HepG2 (cell line): ENCODE data around the gene FLYWCH1. TPM values are rescaled to one million over a fixed set of nuclear protein-coding genes. Genes with fewer than 3 reads are reported as not detected.

Experiments used
- ATF7-NPFF ChIP-seq: sonication (generic); formaldehyde crosslinking; IDR thresholded peaks from 2 replicates; pipeline ENCODE4 v1.8.1; 2023; ENCODE audit warnings: mild to moderate bottlenecking, low read depth, missing genetic modification reagents, moderate library complexity
- BCL3 ChIP-seq: sonication (generic); formaldehyde crosslinking; IDR thresholded peaks from 2 replicates; pipeline ENCODE4 v1.5.1; 2020; ENCODE audit warnings: mild to moderate bottlenecking, missing genetic modification reagents, moderate library complexity
- BCLAF1 ChIP-seq: fragments of 450-650 bp; IDR thresholded peaks from 2 replicates; pipeline ENCODE4 v1.6.1; 2017; ENCODE audit warnings: mild to moderate bottlenecking
- HMGA1 ChIP-seq: sonication (generic); formaldehyde crosslinking; conservative IDR thresholded peaks from 2 replicates; pipeline ENCODE4 v1.4.0; 2020; ENCODE audit warnings: missing genetic modification reagents
- HNRNPUL1 ChIP-seq: fragments of 200-400 bp; formaldehyde crosslinking; IDR thresholded peaks from 2 replicates; pipeline ENCODE4 v1.6.1; 2017; ENCODE audit warnings: low read depth, mild to moderate bottlenecking, low read length, moderate library complexity
- KAT7 ChIP-seq: IDR thresholded peaks from 2 replicates; pipeline ENCODE4 v1.6.1; 2018; ENCODE audit warnings: borderline replicate concordance, missing compliant biosample characterization
- MAFG ChIP-seq: sonication (generic); formaldehyde crosslinking; IDR thresholded peaks from 2 replicates; pipeline ENCODE4 v1.5.1; 2020; ENCODE audit warnings: mild to moderate bottlenecking, missing genetic modification reagents
- MED8 ChIP-seq: sonication (generic); formaldehyde crosslinking; IDR thresholded peaks from 2 replicates; pipeline ENCODE4 v1.8.1; 2023; ENCODE audit warnings: mild to moderate bottlenecking, missing genetic modification reagents; ENCODE audit not compliant: insufficient replicate concordance
- MLXIP ChIP-seq: sonication (generic); formaldehyde crosslinking; IDR thresholded peaks from 2 replicates; pipeline ENCODE4 v1.9.0; 2021; ENCODE audit warnings: missing genetic modification reagents, borderline replicate concordance
- NR2C2 ChIP-seq: sonication (generic); formaldehyde crosslinking; IDR thresholded peaks from 2 replicates; pipeline ENCODE4 v1.4.0; 2020; ENCODE audit warnings: missing genetic modification reagents, mild to moderate bottlenecking, moderate library complexity, borderline replicate concordance
- PCBP1 ChIP-seq: fragments of 200-400 bp; formaldehyde crosslinking; IDR thresholded peaks from 2 replicates; pipeline ENCODE4 v1.6.1; 2017; ENCODE audit warnings: mild to moderate bottlenecking, low read depth, low read length, borderline replicate concordance
- TBP ChIP-seq: sonication (generic); formaldehyde crosslinking; IDR thresholded peaks from 2 replicates; pipeline ENCODE4 v1.5.0; 2020; ENCODE audit warnings: missing genetic modification reagents
- ZBTB46 ChIP-seq: sonication (generic); formaldehyde crosslinking; IDR thresholded peaks from 2 replicates; pipeline ENCODE4 v1.4.0; 2020; ENCODE audit warnings: mild to moderate bottlenecking, missing genetic modification reagents, borderline replicate concordance
- ZBTB7A ChIP-seq: sonication (generic); formaldehyde crosslinking; IDR thresholded peaks from 2 replicates; pipeline ENCODE4 v1.8.0; 2022; ENCODE audit warnings: mild to moderate bottlenecking, missing genetic modification reagents
- ZNF777 ChIP-seq: sonication (generic); formaldehyde crosslinking; IDR thresholded peaks from 2 replicates; pipeline ENCODE4 v1.4.0; 2020; ENCODE audit warnings: missing genetic modification reagents
- polyA plus RNA-seq, 8 experiments: library from polyadenylated mRNA; depleted of rRNA in 3 of 8; stranded (reverse) in 7 of 8; unstranded in 1 of 8; fragments of >200 nt; fragmentation: Illumina TruSeq in 4 of 8; extraction: Trizol in 4 of 8; gene quantifications; 2 replicates each; pipeline versions ENCODE4 v1.2.1 to v1.2.3, GENCODE V29; 2011 to 2016; ENCODE audit warnings: low read depth in 4 of 8, missing spikeins in 1 of 8, mixed read lengths in 1 of 8; ENCODE audit not compliant: insufficient read depth in 1 of 8
- total RNA-seq, 5 experiments: library from RNA; depleted of rRNA; stranded (reverse); fragments of >200 nt; fragmentation: Illumina TruSeq; extraction: Trizol; gene quantifications; 2 replicates each; pipeline ENCODE4 v1.2.3, GENCODE V29; 2016; ENCODE audit warnings: low read depth in 1 of 5
- TF ChIP-seq, protein P1 (sequence below): sonication (generic); formaldehyde crosslinking; IDR thresholded peaks from 2 replicates; pipeline ENCODE4 v1.4.0; 2020; ENCODE audit warnings: missing genetic modification reagents

Gene FLYWCH1
- total and polyA plus RNA-seq, 2 of the 13 experiments (the other 11 are each of a cell fraction or from before 2014, with no cell fraction given) = 7.3 to 12.4 TPM

DNA sequence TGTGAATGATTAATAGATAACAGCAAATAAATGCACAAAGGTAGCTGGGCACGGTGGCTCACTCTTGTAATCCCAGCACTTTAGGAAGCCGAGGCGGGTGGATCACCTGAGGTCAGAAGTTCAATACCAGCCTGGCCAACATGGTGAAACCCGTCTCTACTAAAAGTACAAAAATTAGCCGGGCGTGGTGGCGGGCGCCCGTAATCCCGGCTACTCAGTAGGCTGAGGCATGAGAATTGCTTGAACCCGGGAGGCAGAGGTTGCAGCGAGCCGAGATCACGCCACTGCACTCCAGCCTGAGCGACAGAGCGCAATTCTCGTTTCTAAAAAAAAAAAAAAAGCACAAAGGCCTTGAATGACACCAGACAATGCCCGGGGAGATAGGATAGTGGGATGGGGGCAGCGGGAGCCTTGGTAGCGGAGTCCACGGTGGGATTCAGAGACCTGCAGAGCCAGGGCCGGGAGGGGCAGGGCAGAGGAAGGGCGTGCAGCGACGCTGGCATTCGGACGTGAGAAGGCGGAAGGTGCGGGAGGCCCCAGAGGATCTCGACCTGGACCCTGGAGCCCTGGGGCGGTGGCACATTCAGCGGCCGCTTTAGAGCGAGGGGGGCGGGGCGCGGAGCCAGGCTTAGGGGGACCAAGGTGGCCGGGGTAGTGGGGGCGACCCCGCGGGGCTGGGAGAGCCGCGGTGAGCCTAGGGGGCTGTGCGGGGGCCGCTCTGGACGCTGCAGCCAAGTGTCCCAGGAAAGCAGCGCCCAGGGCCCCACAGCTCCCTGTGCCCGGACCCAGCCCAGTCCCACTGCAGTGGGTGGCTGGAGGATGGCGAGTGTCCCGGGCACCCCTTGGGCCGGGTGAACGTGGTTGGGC lies 29.7 kb upstream of the FLYWCH1 start (continued):
- TF ChIP-seq MLXIP (CRISPR knock-in tag) (no peak), HNRNPUL1 (no peak), NR2C2 (CRISPR knock-in tag) (no peak), ZBTB46 (no peak), PCBP1 (0 out of 2 replicates have a peak, but pooled peaks have one; percentile 1), HMGA1 (CRISPR knock-in tag) (no peak), MAFG (CRISPR knock-in tag) (no peak), ATF7-NPFF (CRISPR knock-in tag) (no peak), ZBTB7A (peak; percentile 45; the same call in 1 of the 2 replicates), BCLAF1 (no peak), ZNF777 (CRISPR knock-in tag) (no peak), TBP (CRISPR knock-in tag) (no peak), BCL3 (CRISPR knock-in tag) (no peak), MED8 (CRISPR knock-in tag) (no peak), KAT7 (CRISPR knock-in tag) (no peak)
- TF ChIP-seq, protein P1, sequence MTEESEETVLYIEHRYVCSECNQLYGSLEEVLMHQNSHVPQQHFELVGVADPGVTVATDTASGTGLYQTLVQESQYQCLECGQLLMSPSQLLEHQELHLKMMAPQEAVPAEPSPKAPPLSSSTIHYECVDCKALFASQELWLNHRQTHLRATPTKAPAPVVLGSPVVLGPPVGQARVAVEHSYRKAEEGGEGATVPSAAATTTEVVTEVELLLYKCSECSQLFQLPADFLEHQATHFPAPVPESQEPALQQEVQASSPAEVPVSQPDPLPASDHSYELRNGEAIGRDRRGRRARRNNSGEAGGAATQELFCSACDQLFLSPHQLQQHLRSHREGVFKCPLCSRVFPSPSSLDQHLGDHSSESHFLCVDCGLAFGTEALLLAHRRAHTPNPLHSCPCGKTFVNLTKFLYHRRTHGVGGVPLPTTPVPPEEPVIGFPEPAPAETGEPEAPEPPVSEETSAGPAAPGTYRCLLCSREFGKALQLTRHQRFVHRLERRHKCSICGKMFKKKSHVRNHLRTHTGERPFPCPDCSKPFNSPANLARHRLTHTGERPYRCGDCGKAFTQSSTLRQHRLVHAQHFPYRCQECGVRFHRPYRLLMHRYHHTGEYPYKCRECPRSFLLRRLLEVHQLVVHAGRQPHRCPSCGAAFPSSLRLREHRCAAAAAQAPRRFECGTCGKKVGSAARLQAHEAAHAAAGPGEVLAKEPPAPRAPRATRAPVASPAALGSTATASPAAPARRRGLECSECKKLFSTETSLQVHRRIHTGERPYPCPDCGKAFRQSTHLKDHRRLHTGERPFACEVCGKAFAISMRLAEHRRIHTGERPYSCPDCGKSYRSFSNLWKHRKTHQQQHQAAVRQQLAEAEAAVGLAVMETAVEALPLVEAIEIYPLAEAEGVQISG (CRISPR knock-in tag) = 0 out of 2 replicates have a peak, but pooled peaks have one; percentile 3
